HG02642 (cell line): ENCODE measurements around the gene SOSTDC1.
"Not testable (repeated sequence)": the region's sequence is repeated elsewhere in the genome, so short reads cannot be mapped to it uniquely, and the experiment has no call there.

ENCODE experiments used
- ATAC-seq: cut with Tn5 transposase; IDR thresholded peaks from one replicate; pipeline ENCODE4 v1.9.1; 2021; ENCODE audit warnings: mild to moderate bottlenecking; ENCODE audit not compliant: unreplicated experiment, poor library complexity

Gene SOSTDC1, protein sequence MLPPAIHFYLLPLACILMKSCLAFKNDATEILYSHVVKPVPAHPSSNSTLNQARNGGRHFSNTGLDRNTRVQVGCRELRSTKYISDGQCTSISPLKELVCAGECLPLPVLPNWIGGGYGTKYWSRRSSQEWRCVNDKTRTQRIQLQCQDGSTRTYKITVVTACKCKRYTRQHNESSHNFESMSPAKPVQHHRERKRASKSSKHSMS

DNA sequence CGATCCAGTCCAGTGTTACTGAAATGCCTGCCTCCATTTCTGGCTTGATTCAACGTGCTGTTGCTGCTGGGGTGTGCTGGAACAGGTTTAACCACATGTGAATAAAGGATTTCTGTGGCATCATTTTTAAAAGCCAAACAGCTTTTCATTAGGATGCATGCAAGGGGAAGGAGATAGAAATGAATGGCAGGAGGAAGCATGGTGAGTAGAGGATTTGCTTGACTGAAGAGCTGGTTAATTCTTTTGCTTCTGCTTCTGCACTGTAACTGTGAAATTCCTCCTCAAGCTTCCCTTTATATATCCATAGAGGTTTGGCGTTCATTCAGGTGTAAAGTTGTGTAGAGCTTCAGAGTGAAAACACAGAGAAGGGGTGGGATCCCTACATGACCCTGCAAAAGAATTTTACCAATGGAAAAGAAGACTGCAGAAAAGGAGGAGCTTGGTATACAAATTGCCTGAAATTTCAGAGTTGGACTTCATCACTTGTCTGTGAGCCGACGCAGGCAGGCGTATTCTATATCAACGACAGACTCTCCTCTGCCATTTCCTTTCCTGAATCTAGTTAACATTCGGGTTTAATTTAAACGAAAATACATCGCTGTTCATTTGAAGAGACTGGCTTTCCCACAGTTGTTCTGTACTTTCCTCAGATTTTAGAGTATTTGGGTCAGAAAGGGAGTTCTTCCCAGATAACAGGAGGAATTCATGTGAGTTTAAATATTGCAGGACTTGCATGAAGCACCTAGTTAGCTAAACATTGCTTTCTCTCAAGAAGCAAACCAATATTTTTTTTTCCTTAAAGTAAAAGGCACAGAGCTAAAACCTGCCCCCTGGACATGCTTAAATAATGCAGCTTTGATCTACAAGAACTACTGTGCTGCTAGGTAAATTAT, at the start of gene SOSTDC1:
SOSTDC1 (minus strand) TSS at position 270 of the 893 bp plus-strand sequence; CDS start at position 200, 70 bp downstream.
- ATAC-seq, result no peak

DNA sequence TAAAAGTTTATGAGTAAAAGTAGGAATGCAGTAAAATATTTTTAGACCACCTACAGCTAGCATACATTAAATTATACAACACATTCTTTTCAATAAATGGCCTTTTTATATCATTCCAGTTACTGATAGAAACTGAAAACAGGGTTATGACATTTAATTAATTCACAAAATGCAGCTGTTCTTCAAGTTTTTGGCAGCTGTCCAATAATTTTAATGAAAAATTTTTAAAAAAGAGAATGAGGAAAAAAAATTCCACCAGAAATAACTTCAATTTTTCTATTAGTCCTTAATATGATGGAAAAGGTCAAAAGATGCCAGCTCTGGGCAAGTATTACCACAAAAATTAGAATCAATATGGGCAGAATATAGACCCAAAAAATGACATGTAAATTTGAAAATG, 49.2 kb upstream of the SOSTDC1 start:
- ATAC-seq, result no peak

DNA sequence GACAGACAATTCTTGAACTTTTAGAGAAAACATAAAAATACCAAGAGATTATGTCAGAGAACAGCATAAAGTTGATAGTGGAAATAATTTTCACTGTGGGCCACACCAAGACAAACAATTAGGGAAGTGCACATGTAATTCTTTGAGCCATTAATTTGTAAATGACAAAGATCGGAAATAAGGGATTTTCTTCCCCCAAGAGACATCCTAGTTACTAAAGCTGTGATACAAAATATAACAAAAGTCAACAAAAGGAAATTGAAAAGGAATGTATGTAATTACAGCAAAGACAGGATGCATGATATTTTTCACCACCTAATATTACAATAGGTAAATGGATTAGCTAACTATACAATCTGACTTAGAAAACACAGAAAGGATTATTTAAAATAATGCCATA, 48.7 kb upstream of the SOSTDC1 start:
- ATAC-seq, result no peak

DNA sequence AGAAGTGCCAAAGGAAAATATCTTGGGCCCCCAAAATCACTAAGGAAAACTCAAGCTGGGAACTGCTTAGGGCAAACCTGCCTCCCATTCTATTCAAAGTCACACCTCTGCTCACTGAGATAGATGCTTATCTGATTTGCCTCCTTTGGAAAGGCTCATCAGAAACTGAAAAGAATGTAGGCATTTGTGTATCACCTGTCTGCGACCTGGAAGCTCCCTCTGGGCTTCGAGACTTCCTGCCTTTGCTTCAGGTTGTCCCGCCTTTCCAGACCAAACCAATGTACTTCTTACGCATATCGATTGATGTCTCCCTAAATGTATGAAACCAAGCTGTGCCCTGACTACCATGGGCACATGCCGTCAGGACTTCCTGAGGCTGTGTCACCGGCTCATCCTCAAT, 46.6 kb upstream of the SOSTDC1 start:
- no peak for ATAC-seq

DNA sequence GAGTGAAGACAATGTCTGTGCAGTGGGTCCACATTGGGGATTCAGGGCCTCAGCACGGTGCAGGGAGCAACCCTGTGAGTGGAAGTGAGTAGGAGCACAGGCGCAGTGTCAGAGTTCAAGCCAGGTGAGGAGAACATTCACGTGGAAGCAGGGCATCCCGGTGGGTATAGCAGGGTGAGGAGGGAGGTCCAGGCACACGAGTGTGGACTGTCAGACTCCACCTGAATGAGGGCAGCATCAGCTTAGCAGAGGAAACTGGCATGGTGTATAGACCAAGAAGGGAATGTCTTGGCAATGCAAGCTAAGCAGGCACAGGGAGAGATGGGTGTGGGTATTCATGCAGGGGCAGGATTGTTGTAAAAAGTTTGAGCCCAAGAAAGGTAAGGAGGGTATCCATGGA, 45.8 kb upstream of the SOSTDC1 start:
- ATAC-seq, result no peak

DNA sequence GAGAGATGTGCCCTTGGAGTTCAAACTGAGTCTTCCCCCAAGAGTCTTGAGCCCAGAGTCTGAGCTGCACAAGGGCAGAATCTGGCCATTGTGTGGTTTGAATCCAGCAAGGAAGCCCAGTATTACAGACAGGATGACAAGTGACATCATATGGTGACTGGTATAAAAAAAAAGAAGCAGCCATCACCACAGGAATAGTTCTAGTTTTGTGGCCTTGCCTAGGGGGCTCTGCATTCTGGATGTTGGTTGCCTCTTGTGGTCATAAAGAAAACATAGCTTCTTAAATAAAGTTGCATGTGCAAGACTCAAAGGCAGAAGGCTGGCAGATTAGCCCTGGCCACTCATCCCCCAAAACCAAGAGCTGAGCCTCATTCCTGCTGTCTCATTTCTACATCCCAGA, 44.3 kb upstream of the SOSTDC1 start:
- no peak for ATAC-seq

DNA sequence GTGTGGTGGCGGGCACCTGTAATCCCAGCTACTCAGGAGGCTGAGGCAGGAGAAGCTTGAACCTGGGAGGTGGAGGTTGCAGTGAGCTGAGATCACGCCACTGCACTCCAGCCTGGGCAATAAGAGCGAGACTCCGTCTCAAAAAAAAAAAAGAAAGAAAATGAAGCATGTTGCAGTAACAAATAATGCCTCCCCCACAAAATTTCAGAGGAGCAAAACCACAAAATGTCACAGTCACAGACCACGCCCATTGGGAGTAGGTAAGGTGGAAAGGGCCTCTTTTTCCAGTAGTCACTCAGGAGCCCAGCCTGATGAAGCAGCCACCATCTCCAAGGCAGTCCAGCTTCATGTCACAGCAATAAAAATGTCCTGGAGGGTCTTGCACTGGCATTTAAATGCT, 40.9 kb upstream of the SOSTDC1 start:
- not testable (repeated sequence) for ATAC-seq

DNA sequence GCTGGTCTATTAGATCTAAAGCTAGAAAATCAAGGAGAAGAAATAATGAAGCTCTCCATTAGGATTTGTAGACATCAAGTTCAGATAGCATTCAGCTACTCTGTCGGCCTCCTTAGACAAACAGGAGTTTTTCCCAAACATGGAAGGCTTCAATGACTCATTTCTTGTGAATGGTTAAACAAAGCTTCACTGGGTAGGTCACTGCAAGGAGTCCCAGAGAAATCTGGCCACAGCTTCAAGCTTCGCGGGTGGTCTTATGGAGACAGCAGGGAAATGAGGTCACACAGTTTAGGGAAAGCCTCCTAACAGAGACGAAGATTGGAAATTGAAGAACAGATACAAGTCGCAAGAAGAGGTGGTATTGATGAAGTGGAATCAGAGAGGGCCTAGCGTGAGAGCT, 38.5 kb upstream of the SOSTDC1 start:
- ATAC-seq, result no peak

DNA sequence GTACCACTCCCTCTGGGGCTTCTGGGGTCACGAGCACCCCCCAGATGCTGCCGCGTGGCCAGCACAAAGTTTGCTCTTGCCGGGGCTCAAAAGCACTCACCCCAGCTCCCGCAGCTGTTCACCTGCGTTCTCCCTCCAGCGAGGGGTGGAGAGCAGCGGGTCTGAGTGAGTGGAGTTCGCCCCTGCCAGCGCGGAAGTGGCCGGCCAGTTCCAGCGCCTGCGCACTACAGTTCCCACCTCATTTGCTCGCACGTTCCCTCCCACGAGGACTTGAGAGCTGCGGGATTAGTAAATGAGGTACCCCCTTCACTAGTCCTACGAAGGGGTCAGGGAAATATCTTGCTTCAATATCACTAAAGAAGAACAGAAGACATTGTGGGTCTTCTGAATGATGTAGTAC, 36.8 kb upstream of the SOSTDC1 start:
- ATAC-seq, result no peak

DNA sequence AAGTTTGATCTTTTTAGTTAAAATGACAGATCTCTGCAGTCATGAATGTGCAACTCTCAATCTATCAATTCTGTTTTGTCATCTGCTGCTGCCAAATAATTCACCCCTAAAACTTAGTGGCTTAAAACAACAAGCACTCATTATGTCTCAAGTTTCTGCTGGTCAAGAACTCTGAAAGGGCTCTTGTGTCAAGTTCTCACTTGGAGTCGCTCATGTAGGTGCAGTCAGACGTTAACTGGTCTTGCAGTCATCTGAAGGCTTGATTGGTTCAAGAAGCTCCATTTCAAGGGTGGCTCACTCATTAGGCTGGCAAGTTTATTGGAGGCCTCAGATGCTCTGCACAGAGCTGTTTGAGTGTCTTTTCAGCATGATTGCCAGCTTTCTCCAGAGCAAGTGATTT, 32.6 kb upstream of the SOSTDC1 start:
- no peak for ATAC-seq

DNA sequence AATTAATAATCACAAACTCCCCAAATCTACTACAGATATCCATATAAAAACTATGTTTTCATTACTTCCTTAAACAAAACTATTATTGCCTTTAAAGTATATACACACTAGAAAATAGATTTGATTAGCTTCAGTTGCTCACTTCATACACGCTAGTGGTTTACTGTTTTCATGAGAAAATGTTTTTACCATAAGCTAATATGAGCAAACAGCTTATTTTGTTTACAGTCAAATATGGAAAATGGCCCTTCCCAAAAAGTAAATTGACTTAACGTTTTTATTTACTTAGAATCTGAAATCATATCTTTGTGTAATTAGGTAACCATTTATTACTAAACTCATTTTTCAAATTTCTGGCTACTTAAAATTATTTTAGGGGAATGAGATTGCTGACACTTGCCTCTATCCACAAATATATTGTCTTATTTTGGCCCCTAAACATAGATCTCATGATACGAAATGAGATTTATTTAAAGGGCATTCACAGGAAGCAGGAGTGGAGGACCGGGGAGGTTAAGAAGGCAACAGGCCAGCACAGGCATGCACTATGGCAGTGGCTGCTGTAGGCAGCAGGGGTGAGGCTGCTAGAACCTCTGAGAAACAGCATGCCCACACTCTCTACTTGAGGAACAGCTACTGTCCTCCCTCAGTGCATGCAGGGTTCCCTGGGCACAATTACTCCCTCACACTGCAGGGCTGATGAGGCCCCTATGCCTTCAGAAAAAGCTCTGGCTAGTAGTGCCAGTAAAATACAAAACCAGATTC, 29.6 kb upstream of the SOSTDC1 start:
- no peak for ATAC-seq

DNA sequence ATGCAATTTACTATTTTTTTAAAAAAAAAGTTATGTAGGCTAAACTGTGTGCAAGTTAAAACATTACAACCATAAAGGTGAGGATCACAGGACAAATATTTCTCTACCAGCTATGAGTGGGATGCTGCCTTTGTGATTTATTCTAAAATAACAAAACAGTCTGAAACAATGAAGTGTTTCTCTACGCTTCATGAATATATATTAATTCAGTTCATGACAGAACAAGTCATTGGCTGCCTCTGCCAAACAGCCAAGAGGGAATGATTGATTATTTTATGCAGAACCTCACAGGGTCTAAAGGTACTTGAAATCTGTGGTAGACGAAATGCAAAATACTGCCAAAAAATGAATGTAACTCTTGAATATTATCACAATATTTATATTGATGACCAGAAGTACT, 29.0 kb upstream of the SOSTDC1 start:
- ATAC-seq, result no peak

DNA sequence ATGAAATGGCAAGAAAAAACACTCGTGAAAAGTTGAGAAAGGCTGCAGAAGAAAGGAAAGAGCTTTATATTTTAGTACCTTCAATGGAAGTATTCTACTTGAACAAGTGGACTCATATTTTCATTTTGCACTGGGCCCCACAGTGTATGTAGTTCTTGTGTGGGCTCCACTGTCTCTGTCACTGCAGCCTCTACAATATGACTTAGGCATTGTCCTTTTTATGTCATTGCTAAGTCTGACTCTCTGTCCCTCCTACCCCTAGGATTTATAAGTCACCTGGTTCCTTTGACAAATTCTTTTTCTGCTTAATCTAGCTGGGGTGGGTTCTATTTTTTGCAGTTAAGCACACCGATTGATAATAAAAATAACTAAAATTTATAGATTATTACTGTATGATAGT, 27.7 kb upstream of the SOSTDC1 start:
- ATAC-seq, result no peak

DNA sequence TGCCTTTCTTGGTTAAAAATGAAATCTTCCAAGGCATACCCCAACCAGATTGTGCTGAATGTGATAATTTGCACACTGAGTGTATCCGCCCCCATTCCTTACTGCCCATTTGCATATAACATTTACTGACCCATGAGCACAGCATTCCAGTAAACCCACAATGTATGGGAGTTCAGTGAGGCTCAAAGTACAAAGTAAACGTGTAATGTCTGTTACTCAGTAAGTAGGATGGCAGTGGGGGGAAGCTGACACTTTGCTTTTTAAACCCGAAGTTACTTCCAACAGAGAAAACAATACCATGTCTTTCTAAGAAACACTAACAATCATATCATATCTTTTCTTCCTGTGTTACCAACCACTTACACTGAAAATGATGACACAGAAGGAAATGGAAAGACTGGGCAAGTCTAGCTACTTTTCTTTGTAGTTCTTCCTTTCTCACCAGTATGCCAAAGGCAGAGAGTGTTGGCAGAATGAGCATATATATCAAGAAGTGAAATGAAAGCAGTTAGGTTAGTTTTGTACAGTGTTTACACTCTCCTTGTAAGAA, 27.1 kb upstream of the SOSTDC1 start:
- ATAC-seq, result no peak

DNA sequence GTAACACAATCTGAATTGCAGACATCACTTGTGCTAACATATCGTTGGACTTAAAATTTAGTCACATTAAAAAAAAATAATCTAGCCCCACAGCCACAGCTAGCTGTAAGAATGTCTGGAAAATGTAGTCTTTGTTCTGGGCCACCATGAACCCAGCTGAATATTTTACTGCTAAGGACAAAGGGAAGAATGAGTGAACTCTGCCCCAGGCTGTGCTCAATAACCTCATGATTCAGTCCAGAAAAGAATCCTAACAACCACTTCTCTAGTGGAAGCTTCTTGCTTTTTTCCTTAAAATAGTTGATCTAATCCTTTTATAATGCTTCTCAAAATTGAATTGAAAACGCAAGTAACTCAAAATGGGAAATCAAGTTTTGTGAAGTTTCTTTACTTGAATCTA, 25.6 kb upstream of the SOSTDC1 start:
- no peak for ATAC-seq

DNA sequence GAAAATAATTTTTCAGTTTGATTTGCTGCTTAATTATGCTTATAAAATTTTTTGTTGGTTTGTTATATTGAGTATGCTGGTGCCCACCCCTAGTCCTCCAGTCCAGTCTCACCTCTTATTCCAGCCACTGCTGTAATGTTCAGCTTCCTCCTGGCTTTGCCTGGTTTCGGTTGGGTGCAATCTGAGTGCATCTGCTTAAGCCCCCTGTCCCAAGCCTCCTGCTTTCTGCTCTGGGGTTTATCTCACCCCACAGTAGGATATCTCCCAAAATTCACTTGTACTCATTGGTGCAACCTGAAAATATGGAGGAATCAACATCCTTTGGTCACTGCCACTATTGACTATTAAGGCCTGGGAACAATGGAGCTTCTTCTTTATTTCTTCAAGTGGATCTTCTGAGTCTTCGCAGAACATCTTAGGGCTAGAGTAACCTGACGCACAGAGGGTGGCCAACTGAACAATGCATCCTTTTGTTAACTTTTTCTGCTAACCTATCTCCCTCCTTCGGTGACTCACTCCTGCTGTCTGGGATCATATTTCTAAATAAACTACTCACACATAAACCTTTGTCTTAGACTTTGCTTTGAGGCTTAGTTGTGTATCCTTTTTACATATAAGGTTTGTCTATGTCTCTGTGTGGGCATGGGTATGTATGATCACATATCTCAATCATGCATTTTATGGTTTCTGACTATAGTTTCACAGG, 19.1 kb upstream of the SOSTDC1 start:
- no peak for ATAC-seq

DNA sequence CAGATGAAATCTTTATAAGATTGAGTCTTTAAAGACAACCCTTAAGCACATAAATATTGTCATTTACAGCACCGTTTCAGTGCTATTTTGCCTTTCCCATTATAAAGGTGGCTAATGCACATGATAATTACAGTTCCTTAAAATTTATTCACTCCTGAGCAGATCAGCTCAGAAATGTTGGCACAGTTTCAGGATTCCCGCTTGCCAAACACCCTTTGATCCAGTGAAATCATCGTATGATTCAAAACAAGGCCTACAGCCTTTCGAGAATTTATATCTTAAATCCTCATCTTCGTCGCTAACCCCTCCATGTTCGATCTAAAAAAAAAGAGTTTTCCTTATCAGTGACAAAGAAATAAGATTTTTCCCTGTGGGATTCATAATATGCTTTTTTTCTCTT, 14.1 kb upstream of the SOSTDC1 start:
- no peak for ATAC-seq

DNA sequence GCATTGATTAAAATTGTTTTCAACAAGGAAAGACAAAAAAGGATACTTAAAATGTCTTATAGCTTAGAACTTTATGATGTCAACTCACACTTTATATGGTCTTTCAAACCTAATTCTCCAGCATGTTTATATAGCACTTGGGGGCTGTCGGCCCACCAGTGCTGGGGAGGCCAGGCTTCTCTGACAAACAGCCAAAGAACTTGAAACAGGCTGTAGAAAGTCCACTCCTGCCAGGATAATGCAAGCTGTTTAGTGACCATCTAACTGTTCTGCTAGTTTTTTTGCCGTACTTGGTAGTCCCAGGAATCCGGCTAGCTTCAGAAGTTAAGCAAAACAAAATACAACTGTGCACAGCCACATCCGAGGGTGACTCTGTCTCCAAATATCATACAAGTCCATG, 13.6 kb upstream of the SOSTDC1 start:
- no peak for ATAC-seq

DNA sequence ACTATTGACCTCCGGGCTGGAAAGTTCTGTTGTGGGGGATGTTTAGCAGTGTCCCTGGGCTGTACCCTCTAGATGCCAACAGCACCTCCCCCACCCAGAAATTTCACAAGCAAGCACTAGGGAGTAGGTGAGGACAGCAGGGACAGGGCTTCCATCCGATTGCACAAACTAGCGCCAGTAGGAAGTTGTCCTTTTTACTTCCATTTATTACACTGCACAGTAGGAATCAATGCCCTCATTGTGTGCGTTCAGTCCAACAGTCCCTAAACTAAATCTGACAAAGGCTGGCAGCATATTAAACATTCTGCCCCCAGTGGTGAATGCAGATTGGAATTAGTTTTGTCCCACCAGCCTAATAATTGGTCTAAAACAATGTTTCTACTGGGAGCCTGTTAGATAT, 6.4 kb upstream of the SOSTDC1 start:
- no peak for ATAC-seq

DNA sequence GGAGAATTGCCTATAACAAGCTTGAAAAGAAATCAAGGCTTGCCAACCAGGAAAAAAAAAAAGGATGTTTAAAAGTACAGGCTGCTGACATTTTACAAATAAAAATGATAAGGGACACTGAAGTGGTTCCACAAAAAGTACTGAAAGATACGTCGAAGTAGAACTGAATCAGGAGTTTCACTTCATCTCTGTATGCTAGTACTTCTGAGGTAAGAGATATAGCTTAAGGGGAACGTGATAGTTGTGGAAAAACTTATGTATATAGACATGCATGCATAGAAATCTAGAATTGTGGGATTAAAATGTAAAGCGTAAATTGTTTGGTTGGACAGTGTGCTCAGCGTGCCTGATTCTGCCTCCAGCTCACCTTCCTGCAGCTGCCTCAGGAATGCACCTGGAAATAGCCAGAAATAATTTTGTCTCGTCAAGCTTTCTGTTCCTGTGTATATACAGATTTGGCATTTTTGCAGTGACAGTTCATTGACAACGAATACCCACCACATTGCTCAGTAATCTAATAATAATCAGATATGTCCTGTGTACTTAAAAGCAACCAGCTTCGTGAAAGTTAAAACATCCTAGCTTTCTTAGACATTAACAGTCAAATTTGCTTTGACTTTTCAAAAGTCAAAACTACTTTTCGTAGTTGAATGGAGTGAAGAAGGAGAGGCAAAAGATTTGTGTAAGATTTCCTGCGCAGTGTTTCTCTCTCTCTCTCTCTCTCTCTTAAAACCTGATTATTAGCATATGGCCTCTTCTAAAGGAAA, 1.4 kb downstream of the SOSTDC1 start:
- ATAC-seq, result no peak
